KMS-11 (cell line): ENCODE results near the gene PIGZ.

ENCODE experiments used
- H2AFZ ChIP-seq: fragments of 200-600 bp; sonication (generic); 2 replicates; pipeline ENCODE4 v1.6.1; 2016; ENCODE audit warnings: antibody characterized with exemption, mixed run types, low read depth
- H3K27ac ChIP-seq: fragments of 200-600 bp; sonication (generic); 2 replicates; pipeline ENCODE4 v1.6.1; 2016; ENCODE audit warnings: mild to moderate bottlenecking, mixed run types
- H3K27me3 ChIP-seq: fragments of 200-600 bp; sonication (generic); 2 replicates; pipeline ENCODE4 v1.6.1; 2017; ENCODE audit warnings: mild to moderate bottlenecking, low read depth, mixed run types, moderate library complexity; ENCODE audit not compliant: insufficient read depth
- H3K36me3 ChIP-seq: fragments of 200-600 bp; sonication (generic); 2 replicates; pipeline ENCODE4 v1.6.1; 2017; ENCODE audit warnings: mild to moderate bottlenecking, mixed run types; ENCODE audit not compliant: insufficient read depth
- H3K4me1 ChIP-seq: fragments of 200-600 bp; sonication (generic); 2 replicates; pipeline ENCODE4 v1.6.1; 2016; ENCODE audit warnings: mild to moderate bottlenecking, low read depth, mixed run types; ENCODE audit not compliant: poor library complexity, severe bottlenecking
- H3K4me2 ChIP-seq: fragments of 200-600 bp; sonication (generic); 2 replicates; pipeline ENCODE4 v1.7.0; 2016; ENCODE audit warnings: mild to moderate bottlenecking, mixed run types
- H3K4me3 ChIP-seq: fragments of 200-600 bp; sonication (generic); IDR thresholded peaks from 2 replicates; pipeline ENCODE4 v1.6.1; 2017; ENCODE audit warnings: low read depth, low read length, mixed read lengths; ENCODE audit not compliant: insufficient read depth
- H3K79me2 ChIP-seq: fragments of 200-600 bp; sonication (generic); 2 replicates; pipeline ENCODE4 v1.6.1; 2016; ENCODE audit warnings: low read depth, mixed run types; ENCODE audit not compliant: insufficient read depth
- H3K9ac ChIP-seq: fragments of 200-600 bp; sonication (generic); 2 replicates; pipeline ENCODE4 v1.6.1; 2016; ENCODE audit warnings: mild to moderate bottlenecking, mixed run types
- H4K20me1 ChIP-seq: fragments of 200-600 bp; sonication (generic); 2 replicates; pipeline ENCODE4 v1.6.1; 2016; ENCODE audit warnings: mild to moderate bottlenecking, mixed run types; ENCODE audit not compliant: insufficient read depth
- CTCF ChIP-seq: fragments of 200-600 bp; sonication (generic); conservative IDR thresholded peaks from 2 replicates; pipeline ENCODE4 v1.6.1; 2017; ENCODE audit warnings: low read depth, mild to moderate bottlenecking, antibody characterized with exemption, low read length, moderate library complexity, mixed read lengths

The PIGZ gene

DNA sequence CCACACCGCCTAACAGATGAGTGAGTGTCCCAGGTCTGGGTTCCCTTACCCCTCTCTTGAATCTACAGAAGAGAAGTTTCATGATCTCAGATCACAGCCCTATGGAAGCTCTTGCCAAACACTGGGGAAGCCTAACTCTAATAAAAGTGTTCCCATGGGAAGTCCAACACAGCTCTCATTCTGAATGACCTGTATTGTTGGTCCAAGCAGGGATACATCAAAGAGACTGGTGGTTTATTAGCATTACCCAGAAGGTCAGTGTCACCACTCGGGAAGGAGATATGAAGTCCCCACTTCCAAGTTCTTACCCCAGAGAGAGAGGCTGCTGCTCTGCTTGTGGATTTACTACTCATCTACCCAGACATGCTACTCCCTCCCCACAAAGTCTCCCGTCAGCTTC lies 17.3 kb downstream of the PIGZ start:
- no peak for TF ChIP-seq CTCF
- Histone ChIP-seq H3K4me2 (no peak overlapping the region), H4K20me1 (no peaks in the 10 kb centered on the region), H3K4me3 (no peak overlapping the region), H3K27ac (no peak overlapping the region), H3K9ac (no peak overlapping the region), H2AFZ (no peak overlapping the region), H3K36me3 (no peaks in the 10 kb centered on the region), H3K27me3 (no peaks in the 10 kb centered on the region), H3K4me1 (no peaks in the 10 kb centered on the region), H3K79me2 (no peaks in the 10 kb centered on the region)

DNA sequence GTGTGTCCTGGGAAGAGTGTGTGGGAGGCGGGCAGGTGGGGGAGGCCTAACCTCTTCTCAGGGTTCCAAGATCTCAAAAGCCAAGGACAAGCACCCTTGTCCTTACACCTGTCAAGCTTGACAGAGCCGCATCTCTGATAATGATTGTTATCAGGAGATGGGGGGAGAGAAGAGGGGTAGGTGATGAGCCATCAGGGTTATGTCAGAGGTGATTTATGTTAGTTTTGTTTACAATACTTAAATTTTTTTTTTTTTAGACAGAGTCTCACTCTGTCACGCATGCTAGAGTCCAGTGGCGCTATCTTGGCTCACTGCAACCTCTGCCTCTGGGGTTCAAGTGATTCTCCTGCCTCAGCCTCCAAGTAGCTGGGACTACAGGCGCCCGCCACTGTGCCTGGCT lies 18.9 kb downstream of the PIGZ start:
- no peak for TF ChIP-seq CTCF
- H3K27me3 ChIP-seq: no peaks in the 10 kb centered on the region
- H3K9ac ChIP-seq: no peak overlapping the region
- no peaks in the 10 kb centered on the region for H4K20me1 ChIP-seq
- H2AFZ ChIP-seq: no peak overlapping the region
- H3K4me1 ChIP-seq: no peaks in the 10 kb centered on the region
- H3K4me2 ChIP-seq: no peak overlapping the region
- peaks cover 3% of the 10 kb centered on the region; the same call in 1 of the 2 replicates for H3K79me2 ChIP-seq
- no peaks in the 10 kb centered on the region for H3K36me3 ChIP-seq
- H3K27ac ChIP-seq: no peak overlapping the region
- H3K4me3 ChIP-seq: no peak overlapping the region

DNA sequence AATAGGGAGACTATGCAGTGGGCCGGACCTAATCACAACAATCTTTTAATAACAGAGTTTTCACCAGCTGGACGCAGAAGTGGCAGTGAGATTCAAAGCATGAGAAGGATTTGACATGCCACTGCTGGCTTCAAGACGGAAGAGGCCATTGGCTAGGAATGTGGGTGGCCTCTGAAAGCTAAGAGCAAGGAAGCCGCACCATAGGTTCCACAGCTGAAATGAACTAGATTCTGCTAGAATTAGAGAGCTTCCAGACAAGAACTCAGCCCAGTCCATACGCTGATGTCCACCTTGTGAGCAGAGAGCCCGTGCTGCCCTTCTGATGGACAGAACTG lies 19.4 kb downstream of the PIGZ start:
- TF ChIP-seq CTCF: no peak
- no peaks in the 10 kb centered on the region for H3K4me1 ChIP-seq
- no peak overlapping the region for H2AFZ ChIP-seq
- no peak overlapping the region for H3K9ac ChIP-seq
- H4K20me1 ChIP-seq: no peaks in the 10 kb centered on the region
- no peak overlapping the region for H3K27ac ChIP-seq
- peaks cover 8% of the 10 kb centered on the region; the same call in 1 of the 2 replicates for H3K79me2 ChIP-seq
- H3K4me3 ChIP-seq: no peak overlapping the region
- no peak overlapping the region for H3K4me2 ChIP-seq
- H3K27me3 ChIP-seq: no peaks in the 10 kb centered on the region
- H3K36me3 ChIP-seq: no peaks in the 10 kb centered on the region

- Histone ChIP-seq H3K4me2 (no peak overlapping the region), H3K79me2 (peaks cover 14% of the 10 kb centered on the region), H3K4me3 (no peak overlapping the region), H3K27ac (no peak overlapping the region), H2AFZ (no peak overlapping the region), H3K9ac (no peak overlapping the region), H3K27me3 (no peaks in the 10 kb centered on the region), H3K36me3 (no peaks in the 10 kb centered on the region), H4K20me1 (no peaks in the 10 kb centered on the region), H3K4me1 (no peaks in the 10 kb centered on the region)
- TF ChIP-seq CTCF: no peak
Observed at GRCh38 chr3:196948442-196949284, 20.0 kb downstream of the PIGZ start.
